Lower lobe of right lung (tissue), 2 donors: ENCODE results near the gene SULT4A1. TPM values are rescaled to one million over a fixed set of nuclear protein-coding genes. Genes with fewer than 3 reads are reported as not detected.

Experiments
- ATAC-seq, 2 donors: fragments of 200-7000 bp; cut with Tn5 transposase; one replicate each; pipeline ENCODE4 v1.9.1; 2020 to 2022; ENCODE audit warnings: mild to moderate bottlenecking in 2 of 2, moderate library complexity in 2 of 2
- DNase-seq: peaks from one replicate; pipeline ENCODE4 v3.0.0-alpha.2; 2020
- H3K27ac ChIP-seq: fragments of 200-600 bp; one replicate; pipeline ENCODE4 v1.8.0; 2022
- H3K27me3 ChIP-seq: fragments of 200-600 bp; one replicate; pipeline ENCODE4 v1.8.0; 2022; ENCODE audit warnings: low read depth
- H3K36me3 ChIP-seq: fragments of 200-600 bp; one replicate; pipeline ENCODE4 v1.8.0; 2022; ENCODE audit warnings: mild to moderate bottlenecking
- H3K4me1 ChIP-seq: fragments of 200-600 bp; one replicate; pipeline ENCODE4 v1.8.0; 2022
- H3K4me3 ChIP-seq: fragments of 200-600 bp; one replicate; pipeline ENCODE4 v1.8.0; 2022; ENCODE audit warnings: mild to moderate bottlenecking
- H3K9me3 ChIP-seq: fragments of 200-600 bp; one replicate; pipeline ENCODE4 v1.8.0; 2022
- CTCF ChIP-seq: fragments of 200-600 bp; IDR thresholded peaks from one replicate; pipeline ENCODE4 v1.8.0; 2022; ENCODE audit warnings: antibody characterized with exemption, mild to moderate bottlenecking
- intact Hi-C: fragments of 100-400 bp; cut with DNase I; formaldehyde crosslinking; loops from one replicate; pipeline ENCODE4 v1.11.0; 2022
- total RNA-seq: library from RNA; stranded (reverse); fragmentation: NEBNext Ultra II Directional; extraction: Animal tissue kit (Norgen Biotek cat#: 25700); gene quantifications from one replicate; pipeline ENCODE4 v1.2.1, GENCODE V29; 2021
- donor health status: DM: no; HTN: yes; CAD: no; lungs with severe emphysema.

The SULT4A1 gene
- total RNA-seq, 1 donor from 2014 or later: not detected

GRCh38 chr22:43843783-43844530 lies 18.4 kb downstream of the SULT4A1 start:
- Histone ChIP-seq H3K27me3 (peaks cover 14% of the 10 kb centered on the region), H3K4me1 (no peaks in the 10 kb centered on the region), H3K4me3 (no peak overlapping the region), H3K27ac (no peak overlapping the region), H3K9me3 (no peaks in the 10 kb centered on the region), H3K36me3 (no peaks in the 10 kb centered on the region)
- peak; percentile 24 for DNase-seq
- intact Hi-C loops: no loop called here
- no peak for TF ChIP-seq CTCF
- no peak for ATAC-seq

- DNase-seq: no peak
- no peak for TF ChIP-seq CTCF
These were observed 20.6 kb downstream of the SULT4A1 start for GRCh38 chr22:43841742-43842141.

GRCh38 chr22:43840851-43841250 lies 21.5 kb downstream of the SULT4A1 start:
- intact Hi-C loops: no loop called here
- Histone ChIP-seq H3K4me3 (no peak overlapping the region), H3K9me3 (no peaks in the 10 kb centered on the region), H3K36me3 (no peaks in the 10 kb centered on the region), H3K27me3 (peaks cover 10% of the 10 kb centered on the region), H3K27ac (no peak overlapping the region), H3K4me1 (no peaks in the 10 kb centered on the region)
- no peak for DNase-seq
- no peak for TF ChIP-seq CTCF
- no peak for ATAC-seq

More at GRCh38 chr22:43841742-43842141, 20.6 kb downstream of the SULT4A1 start:
- Histone ChIP-seq H3K9me3 (no peaks in the 10 kb centered on the region), H3K27me3 (peaks cover 6% of the 10 kb centered on the region), H3K36me3 (no peaks in the 10 kb centered on the region), H3K4me1 (no peaks in the 10 kb centered on the region), H3K4me3 (no peak overlapping the region), H3K27ac (no peak overlapping the region)
- intact Hi-C loops: no loop called here
- no peak for ATAC-seq

- peak in 1 of 2 donors; percentile 3 for ATAC-seq
- Histone ChIP-seq H3K27ac (no peak overlapping the region), H3K9me3 (no peaks in the 10 kb centered on the region), H3K36me3 (no peaks in the 10 kb centered on the region), H3K4me1 (no peaks in the 10 kb centered on the region), H3K27me3 (peaks cover 12% of the 10 kb centered on the region), H3K4me3 (no peak overlapping the region)
- TF ChIP-seq CTCF: no peak
- no peak for DNase-seq
- intact Hi-C loops: no loop called here
These were observed 21.9 kb downstream of the SULT4A1 start for GRCh38 chr22:43840431-43840830.

- H3K4me3 ChIP-seq: no peak overlapping the region
- intact Hi-C loops: no loop called here
- H3K36me3 ChIP-seq: no peaks in the 10 kb centered on the region
- H3K27ac ChIP-seq: no peak overlapping the region
- TF ChIP-seq CTCF: no peak
- H3K4me1 ChIP-seq: no peaks in the 10 kb centered on the region
- ATAC-seq: no peak
- DNase-seq: peak; percentile 7
- peaks cover 13% of the 10 kb centered on the region for H3K27me3 ChIP-seq
- no peaks in the 10 kb centered on the region for H3K9me3 ChIP-seq
These were observed 22.5 kb downstream of the SULT4A1 start for GRCh38 chr22:43839781-43840180.
